IMR-90 (cell line): ENCODE measurements around the gene DNAJC4. TPM values are rescaled to one million over a fixed set of nuclear protein-coding genes. Genes with fewer than 3 reads are reported as not detected.

Experiments used
- ATAC-seq: fragments of 200-7000 bp; cut with Tn5 transposase; 2 replicates; pipeline ENCODE4 v1.9.1; 2020; ENCODE audit warnings: low read depth, mild to moderate bottlenecking, moderate library complexity
- BruUV-seq: library from RNA; stranded (reverse); fragments of 400-500 nt; replicated peaks from 2 replicates; lab custom pipeline; 2021; lab: Mats Ljungman, UMichigan
- CTCF ChIA-PET: fragments of 300-600 bp; formaldehyde crosslinking; extraction: SDS; loops from one replicate; lab custom pipeline; 2021; ENCODE audit warnings: antibody characterized with exemption; lab: Yijun Ruan, JAX
- POLR2A ChIA-PET: fragments of 300-600 bp; sonication (Branson Sonifier 250); formaldehyde crosslinking; loops from one replicate; lab custom pipeline; 2022; ENCODE audit warnings: antibody characterized with exemption; ENCODE audit not compliant: unreplicated experiment; lab: Charles Lee
- DNase-seq: peaks from one replicate; pipeline ENCODE4 v3.0.0; 2013
- H2AFZ ChIP-seq: replicated peaks from 2 replicates; pipeline ENCODE3; 2013; ENCODE audit warnings: low read length, mild to moderate bottlenecking; ENCODE audit not compliant: poor library complexity
- H2AK5ac ChIP-seq: 2 replicates; pipeline ENCODE4 v1.6.1; 2013; ENCODE audit warnings: low read depth, low read length, inconsistent platforms
- H2AK9ac ChIP-seq: replicated peaks from 2 replicates; pipeline ENCODE3; 2013; ENCODE audit warnings: mild to moderate bottlenecking, low read depth, low read length, moderate library complexity; ENCODE audit not compliant: poor library complexity
- H2BK120ac ChIP-seq: 2 replicates; pipeline ENCODE4 v1.6.1; 2013; ENCODE audit warnings: low read depth, low read length, inconsistent platforms
- H2BK15ac ChIP-seq: 3 replicates; pipeline ENCODE4 v1.6.1; 2013; ENCODE audit warnings: low read depth, low read length, inconsistent platforms
- H2BK20ac ChIP-seq: 2 replicates; pipeline ENCODE4 v1.6.1; 2013; ENCODE audit warnings: low read depth, mild to moderate bottlenecking, inconsistent platforms, low read length, moderate library complexity
- H2BK5ac ChIP-seq: 2 replicates; pipeline ENCODE4 v1.6.1; 2013; ENCODE audit warnings: mild to moderate bottlenecking, low read depth, low read length, inconsistent platforms; ENCODE audit not compliant: poor library complexity, severe bottlenecking
- H3K14ac ChIP-seq: replicated peaks from 2 replicates; pipeline ENCODE4 v1.6.1; 2013; ENCODE audit warnings: low read depth, low read length, inconsistent platforms
- H3K18ac ChIP-seq: 2 replicates; pipeline ENCODE4 v1.6.1; 2013; ENCODE audit warnings: low read depth, low read length, control low read depth
- H3K23ac ChIP-seq: 2 replicates; pipeline ENCODE4 v1.6.1; 2013; ENCODE audit warnings: low read depth, low read length, inconsistent platforms
- H3K27ac ChIP-seq: 2 replicates; pipeline ENCODE4 v1.5.1; 2013; ENCODE audit warnings: mild to moderate bottlenecking, control low read depth, low read length; ENCODE audit not compliant: insufficient read depth
- H3K27me3 ChIP-seq: 2 replicates; pipeline ENCODE4 v1.6.1; 2013; ENCODE audit warnings: low read length; ENCODE audit not compliant: control insufficient read depth, insufficient read depth
- H3K36me3 ChIP-seq: 2 replicates; pipeline ENCODE4 v1.6.1; 2013; ENCODE audit warnings: low read length, mixed read lengths; ENCODE audit not compliant: control insufficient read depth, insufficient read depth
- H3K4ac ChIP-seq: 2 replicates; pipeline ENCODE4 v1.6.1; 2013; ENCODE audit warnings: low read depth, low read length, inconsistent platforms
- H3K4me1 ChIP-seq: 2 replicates; pipeline ENCODE4 v1.6.1; 2013; ENCODE audit warnings: low read length, mixed read lengths; ENCODE audit not compliant: control insufficient read depth, insufficient read depth
- H3K4me2 ChIP-seq: 2 replicates; pipeline ENCODE4 v1.6.1; 2013; ENCODE audit warnings: low read depth, mild to moderate bottlenecking, control low read depth, low read length, moderate library complexity
- H3K4me3 ChIP-seq: 2 replicates; pipeline ENCODE4 v1.5.1; 2013; ENCODE audit warnings: low read depth, mild to moderate bottlenecking, control low read depth, low read length, moderate library complexity; ENCODE audit not compliant: insufficient read depth
- H3K56ac ChIP-seq: 2 replicates; pipeline ENCODE4 v1.6.1; 2013; ENCODE audit warnings: low read length, inconsistent platforms; ENCODE audit not compliant: insufficient read depth; ENCODE audit errors: extremely low read depth
- H3K79me1 ChIP-seq, 2 experiments: 2 replicates each; pipeline ENCODE4 v1.6.1; 2013; ENCODE audit warnings: low read length in 2 of 2, inconsistent platforms in 1 of 2, low read depth in 1 of 2
- H3K9ac ChIP-seq: 2 replicates; pipeline ENCODE4 v1.6.1; 2013; ENCODE audit warnings: low read depth, low read length, control low read depth
- H3K9me1 ChIP-seq: 2 replicates; pipeline ENCODE4 v1.6.1; 2013; ENCODE audit warnings: low read length, inconsistent platforms; ENCODE audit not compliant: insufficient read depth
- H3K9me3 ChIP-seq: 2 replicates; pipeline ENCODE4 v1.6.1; 2013; ENCODE audit warnings: low read length; ENCODE audit not compliant: control insufficient read depth, insufficient read depth
- H4K20me1 ChIP-seq: 2 replicates; pipeline ENCODE4 v1.6.1; 2013; ENCODE audit warnings: low read length, inconsistent platforms; ENCODE audit not compliant: insufficient read depth
- H4K5ac ChIP-seq: 2 replicates; pipeline ENCODE4 v1.6.1; 2013; ENCODE audit warnings: mild to moderate bottlenecking, low read depth, low read length, control low read depth
- H4K8ac ChIP-seq, 2 experiments: 2 replicates each; pipeline ENCODE4 v1.6.1; 2013; ENCODE audit warnings: low read depth in 2 of 2, low read length in 2 of 2, control low read depth in 1 of 2, inconsistent platforms in 1 of 2
- H4K91ac ChIP-seq: 2 replicates; pipeline ENCODE4 v1.6.1; 2013; ENCODE audit warnings: low read depth, low read length, inconsistent platforms; ENCODE audit not compliant: insufficient read depth
- WGBS, 2 experiments: methylation state at CpG; one replicate each; pipeline versions ENCODE4 v1.1.5 to v1.1.7; 2013; ENCODE audit warnings: missing lambda C conversion rate in 2 of 2; ENCODE audit not compliant: insufficient read length in 1 of 2; ENCODE audit errors: extremely low coverage in 2 of 2; 5-methylcytosine and 5-hydroxymethylcytosine counted together
- dilution Hi-C: fragments of 300-500 bp; cut with HindIII; formaldehyde crosslinking; loops from one replicate; pipeline ENCODE4 v1.14.3; 2018; ENCODE audit warnings: low sequenced_read_pairs; ENCODE audit not compliant: unreplicated experiment
- in situ Hi-C: fragments of 300-500 bp; cut with MboI; formaldehyde crosslinking; loops from 3 replicates; pipeline ENCODE4 v1.14.3; 2019; ENCODE audit warnings: low sequenced_read_pairs, inconsistent platforms, mixed read lengths
- intact Hi-C: fragments of 100-400 bp; cut with micrococcal nuclease; formaldehyde crosslinking; loops from 2 replicates; pipeline ENCODE4 v1.10.0; 2022
- polyA plus RNA-seq, 3 experiments: library from polyadenylated mRNA; depleted of rRNA; stranded (reverse); fragments of >200 nt; gene quantifications; 2 replicates each; pipeline ENCODE4 v1.2.3, GENCODE V29; 2012; ENCODE audit warnings: low replicate concordance in 1 of 3
- total RNA-seq: library from RNA; depleted of rRNA; stranded (reverse); fragments of >200 nt; gene quantifications from 2 replicates; pipeline ENCODE4 v1.2.3, GENCODE V29; 2012
- TF ChIP-seq, protein P1 (sequence below): fragments of 150-350 bp; IDR thresholded peaks from 2 replicates; pipeline ENCODE4 v1.6.1; 2016; ENCODE audit warnings: low read depth, mild to moderate bottlenecking, low read length, moderate library complexity, borderline replicate concordance

The DNAJC4 gene
- total and polyA plus RNA-seq, 2 of the 4 experiments (the other 2 are of a cell fraction) = 2.2 to 22.8 TPM

GRCh38 chr11:64220798-64221197, 9.6 kb upstream of the DNAJC4 start:
- Histone ChIP-seq H2AK9ac (no peak overlapping the region), H2BK120ac (no peak overlapping the region), H3K9me3 (no peaks in the 10 kb centered on the region), H3K18ac (no peak overlapping the region), H3K4me2 (no peak overlapping the region), H4K91ac (no peak overlapping the region), H3K79me1 (peaks cover 8 to 21% of the 10 kb centered on the region in 2 experiments; a peak in 2 of 4 replicates), H4K5ac (no peak overlapping the region), H3K23ac (no peak overlapping the region), H2BK20ac (no peak overlapping the region), H3K9me1 (peaks cover 13% of the 10 kb centered on the region), H3K4me3 (no peak overlapping the region), H3K56ac (no peak overlapping the region), H3K36me3 (peaks cover 5% of the 10 kb centered on the region), H3K4me1 (peaks cover 5% of the 10 kb centered on the region), H2AFZ (no peak overlapping the region), H2AK5ac (no peak overlapping the region), H4K8ac (no peak overlapping the region), H2BK15ac (no peak overlapping the region), H3K27ac (no peak overlapping the region), H3K27me3 (no peaks in the 10 kb centered on the region), H3K9ac (no peak overlapping the region), H4K20me1 (no peaks in the 10 kb centered on the region), H3K14ac (no peak overlapping the region), H3K4ac (no peak overlapping the region), H2BK5ac (no peak overlapping the region)
- 87% methylated on average over 8 of the region's 14 CpGs; no CpG with 5 or more reads in 1 of the 2 experiments for WGBS, 2 experiments
- TF ChIP-seq, protein P1, sequence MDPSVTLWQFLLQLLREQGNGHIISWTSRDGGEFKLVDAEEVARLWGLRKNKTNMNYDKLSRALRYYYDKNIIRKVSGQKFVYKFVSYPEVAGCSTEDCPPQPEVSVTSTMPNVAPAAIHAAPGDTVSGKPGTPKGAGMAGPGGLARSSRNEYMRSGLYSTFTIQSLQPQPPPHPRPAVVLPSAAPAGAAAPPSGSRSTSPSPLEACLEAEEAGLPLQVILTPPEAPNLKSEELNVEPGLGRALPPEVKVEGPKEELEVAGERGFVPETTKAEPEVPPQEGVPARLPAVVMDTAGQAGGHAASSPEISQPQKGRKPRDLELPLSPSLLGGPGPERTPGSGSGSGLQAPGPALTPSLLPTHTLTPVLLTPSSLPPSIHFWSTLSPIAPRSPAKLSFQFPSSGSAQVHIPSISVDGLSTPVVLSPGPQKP = no peak
- ATAC-seq = no peak
- in situ Hi-C loops = no loop called here
- ChIA-PET CTCF (no interaction called here), POLR2A (no interaction called here)
- no peak for DNase-seq
- intact Hi-C loops = no loop called here
- BruUV-seq = no TSS peak
- dilution Hi-C loops = no loop called here
